H1 (cell line): ENCODE data around the gene ZNF443. TPM values are rescaled to one million over a fixed set of nuclear protein-coding genes. Genes with fewer than 3 reads are reported as not detected.

Experiments
- CTCF ChIA-PET: fragments of 300-600 bp; sonication (Branson Sonifier 250); formaldehyde crosslinking; loops from one replicate; lab custom pipeline; 2021; ENCODE audit not compliant: partially characterized antibody; lab: Charles Lee
- POLR2A ChIA-PET: fragments of 300-600 bp; sonication (Branson Sonifier 250); formaldehyde crosslinking; loops from one replicate; lab custom pipeline; 2021; ENCODE audit warnings: inconsistent platforms; ENCODE audit not compliant: partially characterized antibody; lab: Charles Lee
- DNase-seq, 2 experiments: peaks; one replicate each; pipeline versions ENCODE4 v3.0.0 to v3.0.0-alpha.2; 2010 to 2022; ENCODE audit warnings: low spot score in 2 of 2, low read depth in 1 of 2, mixed read lengths in 1 of 2
- FAIRE-seq: peaks from 2 replicates; lab custom pipeline; 2011; peaks lifted over from hg19 to GRCh38; lab: Jason Lieb, UNC
- H2AFZ ChIP-seq: 2 replicates; pipeline ENCODE4 v1.8.1; 2012; ENCODE audit warnings: low read length, inconsistent platforms
- H2AK5ac ChIP-seq: 2 replicates; pipeline ENCODE4 v1.6.1; 2013; ENCODE audit warnings: low read depth, low read length
- H2BK120ac ChIP-seq: replicated peaks from 2 replicates; pipeline ENCODE3; 2013; ENCODE audit warnings: low read depth, low read length, inconsistent platforms
- H2BK12ac ChIP-seq: 2 replicates; pipeline ENCODE4 v1.6.1; 2013; ENCODE audit warnings: low read depth, low read length
- H2BK15ac ChIP-seq: 2 replicates; pipeline ENCODE4 v1.6.1; 2013; ENCODE audit warnings: low read length
- H2BK20ac ChIP-seq: 2 replicates; pipeline ENCODE4 v1.6.1; 2013; ENCODE audit warnings: low read length
- H2BK5ac ChIP-seq: 2 replicates; pipeline ENCODE4 v1.6.1; 2013; ENCODE audit warnings: low read depth, low read length
- H3K14ac ChIP-seq: 2 replicates; pipeline ENCODE4 v1.6.1; 2013; ENCODE audit warnings: inconsistent platforms; ENCODE audit not compliant: insufficient read length
- H3K18ac ChIP-seq: 2 replicates; pipeline ENCODE4 v1.6.1; 2013; ENCODE audit warnings: low read length; ENCODE audit errors: extremely low read depth
- H3K23ac ChIP-seq: 2 replicates; pipeline ENCODE4 v1.6.1; 2013; ENCODE audit warnings: inconsistent platforms; ENCODE audit not compliant: insufficient read length
- H3K23me2 ChIP-seq: 2 replicates; pipeline ENCODE4 v1.6.1; 2013; ENCODE audit warnings: low read depth, low read length
- H3K27ac ChIP-seq: 2 replicates; pipeline ENCODE4 v1.6.1; 2011; ENCODE audit warnings: low read depth, low read length, inconsistent platforms
- H3K27me3 ChIP-seq, 4 experiments: replicated peaks in 1 of 4; 1 replicate in 1 of 4; 2 replicates in 3 of 4; pipeline versions ENCODE4 v1.6.1 to v1.8.1; 2011 to 2013; ENCODE audit warnings: low read length in 3 of 4, mild to moderate bottlenecking in 3 of 4, inconsistent platforms in 2 of 4, mixed read lengths in 2 of 4, moderate library complexity in 1 of 4; ENCODE audit not compliant: control insufficient read depth in 3 of 4, insufficient read depth in 3 of 4; ENCODE audit errors: extremely low read depth in 1 of 4
- H3K36me3 ChIP-seq, 4 experiments: 2 replicates each; pipeline versions ENCODE4 v1.6.1 to v1.8.1; 2011 to 2013; ENCODE audit warnings: mild to moderate bottlenecking in 4 of 4, low read length in 3 of 4, moderate library complexity in 2 of 4, control low read depth in 1 of 4, inconsistent platforms in 1 of 4; ENCODE audit not compliant: insufficient read depth in 4 of 4, control insufficient read depth in 2 of 4
- H3K4ac ChIP-seq: replicated peaks from 2 replicates; pipeline ENCODE3; 2013; ENCODE audit warnings: low read length, low read depth, mixed read lengths, inconsistent platforms; ENCODE audit not compliant: insufficient read length
- H3K4me1 ChIP-seq, 4 experiments: replicated peaks in 1 of 4; 1 replicate in 1 of 4; 2 replicates in 3 of 4; pipeline versions ENCODE4 v1.6.1 to v1.8.1; 2011 to 2013; ENCODE audit warnings: low read length in 3 of 4, inconsistent platforms in 2 of 4, mixed read lengths in 1 of 4; ENCODE audit not compliant: insufficient read depth in 4 of 4, control insufficient read depth in 3 of 4
- H3K4me2 ChIP-seq, 2 experiments: 2 replicates each; pipeline versions ENCODE4 v1.6.1 to v1.8.1; 2011 to 2013; ENCODE audit warnings: low read depth in 2 of 2, low read length in 2 of 2, control low read depth in 1 of 2, inconsistent platforms in 1 of 2, mild to moderate bottlenecking in 1 of 2; ENCODE audit not compliant: insufficient read depth in 1 of 2
- H3K4me3 ChIP-seq, 4 experiments: fragments of 200-600, 300-600 bp in 1 of 4; sonication (generic), shearing (Covaris generic), sonication (Bioruptor Twin) in 1 of 4; 2 replicates each; pipeline versions ENCODE4 v1.5.1 to v1.8.1; 2011 to 2016; ENCODE audit warnings: low read length in 4 of 4, low read depth in 3 of 4, control low read depth in 2 of 4, inconsistent platforms in 2 of 4, mild to moderate bottlenecking in 2 of 4, mixed read lengths in 1 of 4, moderate library complexity in 1 of 4; ENCODE audit not compliant: insufficient read depth in 2 of 4; ENCODE audit errors: extremely low read depth in 1 of 4
- H3K56ac ChIP-seq: replicated peaks from 2 replicates; pipeline ENCODE3; 2013; ENCODE audit warnings: low read depth, mild to moderate bottlenecking, mixed read lengths, low read length, inconsistent platforms; ENCODE audit not compliant: insufficient read length
- H3K79me1 ChIP-seq: 2 replicates; pipeline ENCODE4 v1.6.1; 2013; ENCODE audit warnings: low read depth, low read length, control low read depth
- H3K79me2 ChIP-seq, 2 experiments: 2 replicates each; pipeline versions ENCODE4 v1.6.1 to v1.8.1; 2012 to 2013; ENCODE audit warnings: low read length in 2 of 2, mild to moderate bottlenecking in 2 of 2, inconsistent platforms in 1 of 2; ENCODE audit not compliant: insufficient read depth in 2 of 2, control insufficient read depth in 1 of 2
- H3K9ac ChIP-seq, 4 experiments: replicated peaks in 1 of 4; 1 replicate in 1 of 4; 2 replicates in 3 of 4; pipeline versions ENCODE4 v1.6.1 to v1.8.1; 2011 to 2013; ENCODE audit warnings: low read depth in 3 of 4, low read length in 3 of 4, control low read depth in 2 of 4, mild to moderate bottlenecking in 2 of 4, moderate library complexity in 2 of 4, inconsistent platforms in 1 of 4; ENCODE audit errors: extremely low read depth in 1 of 4
- H3K9me3 ChIP-seq, 2 experiments: 2 replicates each; pipeline versions ENCODE4 v1.6.1 to v1.8.1; 2012 to 2013; ENCODE audit warnings: mild to moderate bottlenecking in 2 of 2, moderate library complexity in 2 of 2, control low read depth in 1 of 2, inconsistent platforms in 1 of 2, low read depth in 1 of 2, low read length in 1 of 2, mixed read lengths in 1 of 2; ENCODE audit not compliant: insufficient read depth in 2 of 2
- H4K20me1 ChIP-seq, 2 experiments: replicated peaks in 1 of 2; 2 replicates each; pipeline versions ENCODE3 to v1.8.1; 2011 to 2013; ENCODE audit warnings: inconsistent platforms in 2 of 2, low read length in 2 of 2, mild to moderate bottlenecking in 1 of 2; ENCODE audit not compliant: insufficient read depth in 2 of 2, control insufficient read depth in 1 of 2
- H4K5ac ChIP-seq: 2 replicates; pipeline ENCODE4 v1.6.1; 2013; ENCODE audit warnings: low read length, low read depth, mixed read lengths, inconsistent platforms; ENCODE audit not compliant: insufficient read length
- H4K8ac ChIP-seq: 2 replicates; pipeline ENCODE4 v1.8.0; 2013; ENCODE audit warnings: mild to moderate bottlenecking, moderate library complexity, low read length, inconsistent platforms; ENCODE audit not compliant: insufficient read depth; ENCODE audit errors: extremely low read depth
- H4K91ac ChIP-seq: replicated peaks from 2 replicates; pipeline ENCODE3; 2013; ENCODE audit warnings: low read length, mixed read lengths, inconsistent platforms; ENCODE audit not compliant: insufficient read length
- ASH2L ChIP-seq: fragments of 200-600, 300-600 bp; sonication (generic); IDR thresholded peaks from one replicate; pipeline ENCODE4 v1.7.1; 2017; ENCODE audit warnings: low read length
- CHD1 ChIP-seq: IDR thresholded peaks from 2 replicates; pipeline ENCODE4 v1.6.1; 2012; ENCODE audit warnings: low read depth, low read length, improper control_type of control experiment
- CHD2 ChIP-seq: IDR thresholded peaks from 2 replicates; pipeline ENCODE4 v1.6.1; 2012; ENCODE audit warnings: low read length, improper control_type of control experiment
- HDAC2 ChIP-seq, 2 experiments: fragments of 300-600 bp in 1 of 2; sonication (generic) in 1 of 2; IDR thresholded peaks; 2 replicates each; pipeline ENCODE4 v1.6.1; 2011 to 2012; ENCODE audit warnings: low read depth in 2 of 2, low read length in 2 of 2, mild to moderate bottlenecking in 2 of 2, moderate library complexity in 2 of 2, borderline replicate concordance in 1 of 2, inconsistent platforms in 1 of 2
- POLR2A ChIP-seq, 2 experiments: IDR thresholded peaks; 1 replicate in 1 of 2; 2 replicates in 1 of 2; pipeline ENCODE4 v1.6.1; 2011; ENCODE audit warnings: low read depth in 2 of 2, low read length in 2 of 2, mild to moderate bottlenecking in 2 of 2; ENCODE audit errors: control extremely low read depth in 1 of 2
- POLR2AphosphoS5 ChIP-seq: IDR thresholded peaks from 2 replicates; pipeline ENCODE4 v1.6.1; 2011; ENCODE audit warnings: low read depth, low read length
- RAD21 ChIP-seq, 2 experiments: IDR thresholded peaks in 1 of 2; conservative IDR thresholded peaks in 1 of 2; 2 replicates each; pipeline ENCODE4 v1.6.1; 2011; ENCODE audit warnings: low read depth in 2 of 2, low read length in 2 of 2, improper control_type of control experiment in 1 of 2, inconsistent platforms in 1 of 2, mild to moderate bottlenecking in 1 of 2, moderate library complexity in 1 of 2
- SIN3A ChIP-seq, 2 experiments: IDR thresholded peaks in 1 of 2; conservative IDR thresholded peaks in 1 of 2; 2 replicates each; pipeline ENCODE4 v1.6.1; 2011 to 2012; ENCODE audit warnings: low read length in 2 of 2, improper control_type of control experiment in 1 of 2, low read depth in 1 of 2, mild to moderate bottlenecking in 1 of 2
- SUZ12 ChIP-seq: fragments of 200-600 bp; sonication (generic); IDR thresholded peaks from 2 replicates; pipeline ENCODE4 v1.6.1; 2012; ENCODE audit warnings: mild to moderate bottlenecking, inconsistent platforms, low read length, moderate library complexity, mixed read lengths
- TAF7 ChIP-seq: optimal IDR thresholded peaks from 2 replicates; pipeline ENCODE3; 2011; ENCODE audit warnings: low read depth, mild to moderate bottlenecking, inconsistent platforms, low read length, moderate library complexity, borderline replicate concordance
- WGBS, 2 experiments: shearing (Covaris generic) in 1 of 2; methylation state at CpG; one replicate each; pipeline versions ENCODE4 v1.1.6 to v1.1.7; 2013 to 2015; ENCODE audit warnings: low lambda C conversion rate in 2 of 2, mixed read lengths in 2 of 2, inconsistent platforms in 1 of 2, low coverage in 1 of 2, missing lambda C conversion rate in 1 of 2; ENCODE audit not compliant: insufficient replicate concordance in 2 of 2, insufficient coverage in 1 of 2, insufficient read length in 1 of 2; ENCODE audit errors: extremely low coverage in 1 of 2, missing lambda C conversion rate in 1 of 2; 5-methylcytosine and 5-hydroxymethylcytosine counted together
- polyA plus RNA-seq, 7 experiments: library from polyadenylated mRNA; depleted of rRNA in 3 of 7; stranded (reverse) in 5 of 7; unstranded in 2 of 7; fragments of >200 nt in 5 of 7; fragments of 200-250 nt in 2 of 7; gene quantifications; 1 replicate in 5 of 7; 2 replicates in 1 of 7; 4 replicates in 1 of 7; pipeline versions ENCODE4 v1.2.1 to v1.2.3, GENCODE V29; 2011 to 2013; ENCODE audit warnings: missing spikeins in 2 of 7, mixed read lengths in 2 of 7
- total RNA-seq: library from RNA; stranded (reverse); fragmentation: NEBNext Ultra II Directional; extraction: Animal tissue kit (Norgen Biotek cat#: 25700); gene quantifications from 2 replicates; pipeline ENCODE4 v1.2.1, GENCODE V29; 2021

ZNF443 gene
- total and polyA plus RNA-seq, 2 of the 8 experiments (the other 6 are each of a cell fraction or from before 2014, with no cell fraction given): 1.4 to 7.8 TPM

DNA sequence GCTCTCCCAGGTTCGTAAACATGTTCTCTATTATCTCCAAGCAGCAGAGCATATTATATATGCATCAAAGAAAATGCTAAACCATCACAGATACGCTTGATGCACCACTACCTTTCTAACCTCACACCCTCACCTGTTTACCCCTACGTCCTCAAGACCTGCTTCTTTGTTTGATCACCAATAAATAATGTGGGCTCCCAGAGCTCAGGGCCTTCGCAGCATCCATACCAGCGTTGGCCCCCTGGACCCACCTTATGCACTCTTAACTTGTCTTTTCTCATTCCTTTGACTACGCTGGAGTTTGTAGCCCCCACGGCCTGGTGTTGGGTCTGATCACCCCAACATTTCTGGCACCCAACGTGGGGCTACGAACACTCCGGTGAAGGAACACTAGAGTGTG is 10.0 kb upstream of the ZNF443 start:
- Histone ChIP-seq H2BK120ac (no peak overlapping the region), H3K4me1 (no peaks in the 10 kb centered on the region), H2BK20ac (no peak overlapping the region), H3K27ac (no peak overlapping the region), H4K91ac (no peak overlapping the region), H3K27me3 (no peaks in the 10 kb centered on the region), H2BK5ac (no peak overlapping the region), H3K23me2 (no peaks in the 10 kb centered on the region), H3K4me2 (no peak overlapping the region), H4K8ac (no peak overlapping the region), H3K23ac (no peak overlapping the region), H4K20me1 (no peaks in the 10 kb centered on the region), H3K79me1 (no peaks in the 10 kb centered on the region), H2BK15ac (no peak overlapping the region), H3K9ac (no peak overlapping the region), H3K18ac (no peak overlapping the region), H3K14ac (no peak overlapping the region), H4K5ac (no peak overlapping the region), H2AFZ (no peak overlapping the region), H3K56ac (no peak overlapping the region), H3K36me3 (no peaks in the 10 kb centered on the region), H2BK12ac (no peak overlapping the region), H2AK5ac (no peak overlapping the region), H3K4ac (no peak overlapping the region), H3K4me3 (no peak overlapping the region), H3K9me3 (peaks cover 30 to 34% of the 10 kb centered on the region in 2 experiments), H3K79me2 (no peaks in the 10 kb centered on the region)
- TF ChIP-seq CHD2: no peak
- TF ChIP-seq TAF7: no peak
- TF ChIP-seq SUZ12: no peak
- TF ChIP-seq RAD21 (IDR thresholded peaks at IDR 0.05 in 1 of 2, conservative IDR thresholded peaks at IDR 0.05 in 1 of 2; ENCODE audit: low read depth in 2 of 2, low read length in 2 of 2): no peak
- TF ChIP-seq POLR2AphosphoS5: no peak
- TF ChIP-seq POLR2A (IDR thresholded peaks at IDR 0.05; ENCODE audit: control extremely low read depth in 1 of 2, low read depth in 2 of 2, low read length in 2 of 2): no peak
- TF ChIP-seq ASH2L: no peak
- TF ChIP-seq SIN3A (conservative IDR thresholded peaks at IDR 0.05 in 1 of 2, IDR thresholded peaks at IDR 0.05 in 1 of 2; ENCODE audit: low read depth in 1 of 2, low read length in 2 of 2): no peak
- TF ChIP-seq HDAC2 (IDR thresholded peaks at IDR 0.05; ENCODE audit: borderline replicate concordance in 1 of 2, low read depth in 2 of 2, low read length in 2 of 2): no peak
- no peak for TF ChIP-seq CHD1
- FAIRE-seq (no peak), DNase-seq (no peak)
- ChIA-PET CTCF (no interaction called here), POLR2A (no interaction called here)
- WGBS, 2 experiments: 75% methylated on average over 10 of the region's 10 CpGs; no CpG with 5 or more reads in 1 of the 2 experiments
